GM19238 (cell line): ENCODE measurements around the gene PJVK.
"Not testable (repeated sequence)": the region's sequence is repeated elsewhere in the genome, so short reads cannot be mapped to it uniquely, and the experiment has no call there.

Experiments
- DNase-seq: peaks from one replicate; pipeline ENCODE4 v3.0.0; 2011; ENCODE audit warnings: low spot score; ENCODE audit not compliant: insufficient read length

The PJVK gene

GRCh38 chr2:178429336-178429735 lies 21.8 kb upstream of the PJVK start:
- DNase-seq = no peak

GRCh38 chr2:178436662-178437061 lies 14.5 kb upstream of the PJVK start:
- DNase-seq = no peak

- DNase-seq = no peak
These were observed 9.8 kb upstream of the PJVK start for GRCh38 chr2:178441426-178441825.

- DNase-seq = no peak
These were observed 2.1 kb upstream of the PJVK start for GRCh38 chr2:178448968-178449661.

- no peak for DNase-seq
These were observed 1.3 kb upstream of the PJVK start for GRCh38 chr2:178449700-178450523.

GRCh38 chr2:178450524-178450773 lies 729 bp upstream of the PJVK start:
- peak; percentile 60 for DNase-seq

- no peak for DNase-seq
These were observed 1.2 kb downstream of the PJVK start for GRCh38 chr2:178452334-178452733.

- no peak for DNase-seq
These were observed 1.7 kb downstream of the PJVK start for GRCh38 chr2:178452870-178453269.

GRCh38 chr2:178455947-178456346 lies 4.8 kb downstream of the PJVK start:
- no peak for DNase-seq

- no peak for DNase-seq
These were observed 6.3 kb downstream of the PJVK start for GRCh38 chr2:178457390-178457886.

- no peak for DNase-seq
These were observed 18.2 kb downstream of the PJVK start for GRCh38 chr2:178469219-178469849.

- DNase-seq = not testable (repeated sequence)
These were observed 20.1 kb downstream of the PJVK start for GRCh38 chr2:178471313-178471712.

- DNase-seq = no peak
These were observed 22.2 kb downstream of the PJVK start for GRCh38 chr2:178473373-178473772.

GRCh38 chr2:178473931-178474330 lies 22.8 kb downstream of the PJVK start:
- DNase-seq = no peak

GRCh38 chr2:178474560-178474959 lies 23.4 kb downstream of the PJVK start:
- no peak for DNase-seq

GRCh38 chr2:178476477-178476876 lies 25.3 kb downstream of the PJVK start:
- no peak for DNase-seq

GRCh38 chr2:178477443-178478129 lies 26.4 kb downstream of the PJVK start:
- DNase-seq = no peak

GRCh38 chr2:178478130-178478438 lies 26.9 kb downstream of the PJVK start:
- DNase-seq = no peak

- peak; percentile 53 for DNase-seq
These were observed 27.5 kb downstream of the PJVK start, which contains the start of gene FKBP7 for GRCh38 chr2:178478439-178479274. TSS of gene FKBP7 (minus strand) at chr2:178478600. CDS start at chr2:178478499, 101 bp downstream.

GRCh38 chr2:178479275-178479616 lies 28.1 kb downstream of the PJVK start:
- no peak for DNase-seq

- DNase-seq = no peak
These were observed 28.6 kb downstream of the PJVK start for GRCh38 chr2:178479758-178480226.
